Mesenteric fat pad (tissue), 1 donor: ENCODE data around the gene ZNF646. TPM values are rescaled to one million over a fixed set of nuclear protein-coding genes. Genes with fewer than 3 reads are reported as not detected.
A peak's percentile ranks its signal among the peaks of the same experiment; 100 is the strongest.

ENCODE experiments used
- DNase-seq: peaks from one replicate; pipeline ENCODE4 v3.0.0-alpha.2; 2020; ENCODE audit warnings: low spot score
- long read RNA-seq: library from polyadenylated mRNA; unstranded; transcript quantifications from one replicate; pipeline ENCODE4 v2.0.0, GENCODE V29; 2020
- total RNA-seq: library from RNA; stranded (reverse); fragmentation: NEBNext Ultra II Directional; extraction: Animal tissue kit (Norgen Biotek cat#: 25700); gene quantifications from one replicate; pipeline ENCODE4 v1.2.1, GENCODE V29; 2021
- donor health status: DM: yes; HTN: yes; CAD: no.

The ZNF646 gene, protein sequence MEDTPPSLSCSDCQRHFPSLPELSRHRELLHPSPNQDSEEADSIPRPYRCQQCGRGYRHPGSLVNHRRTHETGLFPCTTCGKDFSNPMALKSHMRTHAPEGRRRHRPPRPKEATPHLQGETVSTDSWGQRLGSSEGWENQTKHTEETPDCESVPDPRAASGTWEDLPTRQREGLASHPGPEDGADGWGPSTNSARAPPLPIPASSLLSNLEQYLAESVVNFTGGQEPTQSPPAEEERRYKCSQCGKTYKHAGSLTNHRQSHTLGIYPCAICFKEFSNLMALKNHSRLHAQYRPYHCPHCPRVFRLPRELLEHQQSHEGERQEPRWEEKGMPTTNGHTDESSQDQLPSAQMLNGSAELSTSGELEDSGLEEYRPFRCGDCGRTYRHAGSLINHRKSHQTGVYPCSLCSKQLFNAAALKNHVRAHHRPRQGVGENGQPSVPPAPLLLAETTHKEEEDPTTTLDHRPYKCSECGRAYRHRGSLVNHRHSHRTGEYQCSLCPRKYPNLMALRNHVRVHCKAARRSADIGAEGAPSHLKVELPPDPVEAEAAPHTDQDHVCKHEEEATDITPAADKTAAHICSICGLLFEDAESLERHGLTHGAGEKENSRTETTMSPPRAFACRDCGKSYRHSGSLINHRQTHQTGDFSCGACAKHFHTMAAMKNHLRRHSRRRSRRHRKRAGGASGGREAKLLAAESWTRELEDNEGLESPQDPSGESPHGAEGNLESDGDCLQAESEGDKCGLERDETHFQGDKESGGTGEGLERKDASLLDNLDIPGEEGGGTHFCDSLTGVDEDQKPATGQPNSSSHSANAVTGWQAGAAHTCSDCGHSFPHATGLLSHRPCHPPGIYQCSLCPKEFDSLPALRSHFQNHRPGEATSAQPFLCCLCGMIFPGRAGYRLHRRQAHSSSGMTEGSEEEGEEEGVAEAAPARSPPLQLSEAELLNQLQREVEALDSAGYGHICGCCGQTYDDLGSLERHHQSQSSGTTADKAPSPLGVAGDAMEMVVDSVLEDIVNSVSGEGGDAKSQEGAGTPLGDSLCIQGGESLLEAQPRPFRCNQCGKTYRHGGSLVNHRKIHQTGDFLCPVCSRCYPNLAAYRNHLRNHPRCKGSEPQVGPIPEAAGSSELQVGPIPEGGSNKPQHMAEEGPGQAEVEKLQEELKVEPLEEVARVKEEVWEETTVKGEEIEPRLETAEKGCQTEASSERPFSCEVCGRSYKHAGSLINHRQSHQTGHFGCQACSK (N-terminal part only)
- 11.9 TPM for total RNA-seq
- long read RNA-seq, full-length matches to known transcripts: 6 of 8 reads
- long read RNA-seq, partial matches to known transcripts: 2 of 8 reads
- long read RNA-seq, other reads (novel, unspliced or antisense): 0 of 8 reads

DNA sequence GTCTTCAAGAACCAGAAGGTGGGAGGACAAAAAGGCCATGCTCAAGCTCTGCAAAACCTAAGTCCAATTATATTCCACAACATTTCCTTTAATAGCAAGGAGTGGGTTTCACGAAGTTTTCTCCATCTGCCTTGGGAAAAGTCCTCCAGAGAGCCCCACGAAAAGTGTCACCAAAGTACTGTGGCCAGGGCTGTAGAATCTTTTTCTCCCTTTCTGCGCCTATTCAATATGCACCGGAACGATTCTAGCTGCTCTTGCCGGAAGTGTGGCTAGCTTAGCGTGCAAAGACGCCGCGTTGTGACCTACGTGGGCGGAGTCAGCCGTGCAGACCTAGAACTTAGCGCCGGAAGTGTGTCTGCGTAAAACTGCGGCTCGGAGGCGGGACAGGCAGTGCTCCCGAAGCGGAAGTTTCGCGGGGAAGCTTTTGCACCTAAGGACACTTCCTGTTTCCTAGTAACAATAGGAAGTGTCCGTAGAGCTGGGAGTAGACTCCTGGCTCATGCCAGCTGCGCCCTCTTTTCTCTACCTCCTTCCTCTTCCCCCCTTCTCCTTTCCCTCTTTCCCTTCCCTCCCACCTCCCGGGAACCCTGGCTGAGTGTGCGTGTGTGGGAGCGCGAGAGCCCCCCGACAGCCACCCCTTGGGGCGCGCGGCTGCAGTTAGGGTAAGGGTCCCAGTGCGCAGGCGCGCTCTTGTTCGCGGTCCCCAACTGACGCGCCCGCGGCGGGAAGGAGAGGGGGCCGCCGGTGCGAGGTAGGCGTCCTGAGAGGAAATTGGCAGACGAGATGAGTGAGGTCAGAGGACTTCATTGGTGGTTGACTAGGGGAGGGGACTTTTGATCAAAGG lies at the start of gene ZNF646, which contains the start of gene ZNF668:
TSS of gene ZNF646 (plus strand) at position 453 of the 844 bp plus-strand sequence. CDS start 1,903 bp downstream, outside the sequence.
TSS of gene ZNF668 (minus strand) at position 271 of the 844 bp plus-strand sequence. CDS start 9,781 bp downstream, outside the sequence.
- peak; percentile 98 for DNase-seq

GRCh38 chr16:31025339-31025738 lies 48.9 kb upstream of the ZNF646 start:
- DNase-seq: no peak

DNA sequence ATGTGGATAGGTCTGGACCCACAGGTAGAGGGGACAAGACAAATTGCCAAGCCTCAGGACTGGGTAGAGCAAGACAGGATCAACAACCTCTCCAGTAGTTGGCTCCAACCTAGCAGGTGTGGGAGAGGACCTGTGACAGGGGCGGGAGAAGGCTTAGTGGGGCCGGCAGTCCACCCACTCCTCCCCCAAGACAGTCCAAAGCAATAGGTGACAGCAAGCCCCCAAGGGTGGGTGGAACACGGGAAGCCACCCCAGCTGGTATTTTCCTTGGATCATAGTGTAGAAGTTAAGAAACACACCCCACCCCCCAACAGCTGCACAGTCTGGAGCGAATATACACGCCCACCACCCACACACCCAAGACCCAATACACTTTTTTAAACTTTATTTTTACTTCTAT lies 45.0 kb upstream of the ZNF646 start:
- DNase-seq: no peak

GRCh38 chr16:31031276-31031675 lies 42.9 kb upstream of the ZNF646 start:
- no peak for DNase-seq

GRCh38 chr16:31032736-31033708 lies 41.2 kb upstream of the ZNF646 start, which contains the start of gene STX4:
TSS of gene STX4 (plus strand) at chr16:31033558. CDS start at chr16:31033806, 248 bp downstream.
- peak; percentile 99 for DNase-seq

DNA sequence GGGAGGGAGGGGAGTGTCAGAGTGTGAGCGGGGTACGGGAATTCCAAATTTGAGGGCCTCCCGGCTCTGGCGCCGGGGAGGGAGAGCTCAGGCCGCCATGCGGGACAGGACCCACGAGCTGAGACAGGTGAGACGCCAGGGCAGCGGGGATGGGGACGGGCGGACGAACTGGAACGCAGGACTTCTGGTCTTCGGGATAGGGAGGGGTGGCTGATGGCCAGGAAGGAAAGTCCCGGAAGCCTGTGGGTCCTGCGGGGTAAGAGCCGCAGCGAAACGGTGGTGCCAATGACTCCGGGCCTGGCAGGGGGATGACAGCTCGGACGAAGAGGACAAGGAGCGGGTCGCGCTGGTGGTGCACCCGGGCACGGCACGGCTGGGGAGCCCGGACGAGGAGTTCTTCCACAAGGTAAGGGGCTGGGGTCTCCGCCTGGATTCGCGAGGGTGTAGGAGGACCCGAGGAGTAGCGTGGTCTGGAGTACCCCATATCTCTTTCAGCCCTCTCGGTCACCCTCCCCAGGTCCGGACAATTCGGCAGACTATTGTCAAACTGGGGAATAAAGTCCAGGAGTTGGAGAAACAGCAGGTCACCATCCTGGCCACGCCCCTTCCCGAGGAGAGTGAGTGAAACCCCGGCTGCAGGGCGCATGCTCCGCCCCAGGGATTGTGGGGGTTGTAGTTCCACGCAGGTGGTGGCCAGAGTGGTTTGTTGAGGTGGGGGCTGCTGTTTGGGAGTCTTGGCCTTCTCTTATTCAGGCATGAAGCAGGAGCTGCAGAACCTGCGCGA lies 40.3 kb upstream of the ZNF646 start:
- peak; percentile 96 for DNase-seq

DNA sequence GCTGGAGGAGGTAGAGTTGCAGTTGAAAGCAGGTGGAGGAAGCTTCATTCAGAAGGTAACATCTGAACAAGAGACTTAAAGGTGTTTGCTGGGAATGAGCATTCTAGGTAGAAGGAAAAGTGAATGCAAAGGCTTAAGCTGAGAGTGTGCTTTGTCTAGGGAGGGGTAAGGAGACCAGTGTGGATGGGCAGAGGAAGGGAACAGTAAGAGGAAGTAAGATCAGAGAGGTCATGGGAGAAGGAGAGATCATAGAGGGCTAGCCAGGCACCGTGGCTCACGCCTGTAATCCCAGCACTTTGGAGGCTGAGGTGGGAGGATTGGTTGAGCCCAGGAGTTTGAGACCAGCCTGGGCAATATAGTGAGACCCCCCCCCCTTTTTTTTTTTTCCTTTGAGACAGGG lies 37.5 kb upstream of the ZNF646 start:
- no peak for DNase-seq

- no peak for DNase-seq
These were observed 35.2 kb upstream of the ZNF646 start for GRCh38 chr16:31038993-31039392.

DNA sequence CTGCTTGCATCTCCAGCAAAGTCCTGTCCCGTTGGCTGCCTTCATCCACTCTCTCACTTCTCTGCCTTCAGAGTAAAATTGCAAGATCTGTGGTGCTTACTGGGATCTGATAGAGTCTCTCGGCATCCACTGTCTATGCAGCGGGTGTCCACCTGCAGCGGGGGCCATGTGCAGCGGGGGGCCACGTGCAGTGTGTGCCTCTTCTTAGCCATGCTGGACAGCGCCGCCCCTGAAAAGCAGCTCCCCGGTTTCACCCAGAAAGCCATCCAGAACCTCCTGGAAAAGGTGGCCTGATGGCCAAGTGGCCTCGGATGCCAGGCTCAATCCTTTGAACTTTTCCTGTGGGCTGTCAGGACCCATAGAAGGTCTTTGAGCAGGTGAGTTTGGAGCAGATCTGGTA lies 31.4 kb upstream of the ZNF646 start:
- no peak for DNase-seq

DNA sequence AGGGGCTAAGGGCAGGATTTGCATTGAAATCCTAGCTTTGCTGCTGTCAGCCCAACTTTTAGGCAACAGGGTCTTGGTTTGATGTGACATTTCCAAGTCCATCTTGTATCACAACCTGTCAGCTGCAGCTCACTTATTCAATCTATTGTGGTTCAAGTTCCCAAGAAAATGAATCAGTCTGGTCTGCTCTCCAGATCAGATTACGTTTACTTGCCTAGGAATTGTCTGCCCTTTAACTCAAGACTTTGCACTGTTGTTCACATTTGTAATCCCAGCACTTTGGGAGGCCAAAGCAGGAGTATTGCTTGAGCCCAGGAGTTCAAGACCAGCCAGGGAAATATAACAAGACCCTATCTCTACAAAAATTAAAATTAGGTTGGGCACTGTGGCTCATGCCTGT lies 30.9 kb upstream of the ZNF646 start:
- no peak for DNase-seq

DNA sequence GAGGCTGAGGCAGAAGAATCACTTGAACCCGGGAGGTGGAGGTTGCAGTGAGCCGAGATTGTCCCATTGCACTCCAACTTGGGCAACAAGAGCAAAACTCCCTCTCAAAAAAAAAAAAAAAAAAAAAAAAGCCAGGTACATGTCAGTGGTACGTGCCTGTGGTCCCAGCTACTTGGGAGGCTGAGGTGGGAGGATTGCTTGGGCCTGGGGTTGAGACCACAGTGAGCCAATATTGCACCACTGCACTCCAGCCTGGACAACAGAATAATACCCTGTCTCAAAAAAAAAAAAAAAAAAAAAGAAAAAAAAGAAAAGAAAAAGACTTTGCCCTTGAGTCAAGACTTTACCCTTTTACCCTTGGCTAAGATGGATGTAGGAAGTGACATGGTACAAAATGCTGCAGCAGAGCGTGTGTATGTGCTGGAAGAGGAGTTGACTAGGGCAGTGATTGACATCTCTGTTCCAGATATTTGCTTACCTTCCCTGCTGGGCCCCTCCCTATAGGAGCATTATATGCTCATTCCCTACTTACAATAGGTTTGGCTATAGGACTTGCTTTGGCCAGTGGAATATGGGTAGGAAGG lies 30.2 kb upstream of the ZNF646 start:
- no peak for DNase-seq

DNA sequence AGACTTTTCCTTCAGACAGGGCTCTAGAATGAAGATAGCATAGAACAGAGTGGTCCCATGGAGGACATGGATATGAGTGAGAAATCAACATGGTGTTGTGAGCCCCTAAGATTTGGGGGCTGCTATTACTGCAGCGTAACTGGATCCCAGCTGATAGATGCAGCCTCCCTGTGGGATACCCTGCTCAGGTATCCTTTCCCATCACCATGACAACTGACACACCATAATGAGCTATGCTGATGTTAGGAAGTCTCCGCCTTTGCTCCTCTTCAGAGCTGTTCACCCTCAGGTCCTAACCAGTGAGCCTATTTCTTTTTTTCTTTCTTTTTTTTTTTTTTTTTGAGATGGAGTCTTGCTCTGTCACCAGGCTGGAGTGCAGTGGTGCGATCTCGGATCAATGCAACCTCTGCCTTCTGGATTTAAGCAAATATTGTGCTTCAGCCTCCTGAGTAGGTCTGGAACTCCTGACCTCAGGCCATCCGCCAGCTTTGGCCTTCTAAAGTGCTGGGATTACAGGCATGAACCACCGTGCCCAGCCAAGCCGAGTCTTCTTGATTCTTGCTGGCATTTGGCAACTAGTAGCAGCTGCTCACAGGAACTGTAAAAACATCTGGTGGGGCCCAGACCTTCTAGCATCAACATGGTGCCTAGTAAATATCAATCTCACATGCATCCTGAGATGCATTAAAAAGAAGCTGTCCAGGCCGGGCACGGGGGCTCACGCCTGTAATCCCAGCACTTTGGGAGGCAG lies 23.8 kb upstream of the ZNF646 start:
- DNase-seq: no peak

GRCh38 chr16:31052114-31052513 lies 22.1 kb upstream of the ZNF646 start:
- DNase-seq: no peak

GRCh38 chr16:31055613-31056012 lies 18.6 kb upstream of the ZNF646 start:
- no peak for DNase-seq

- DNase-seq: no peak
These were observed 13.0 kb upstream of the ZNF646 start for GRCh38 chr16:31061126-31061812.

- no peak for DNase-seq
These were observed 12.3 kb upstream of the ZNF646 start for GRCh38 chr16:31061813-31062440.
